Mesenteric fat pad (tissue), 1 donor: ENCODE data around the gene MACF1. TPM values are rescaled to one million over a fixed set of nuclear protein-coding genes. Genes with fewer than 3 reads are reported as not detected.
"Not testable (repeated sequence)": the region's sequence is repeated elsewhere in the genome, so short reads cannot be mapped to it uniquely, and the experiment has no call there.

ENCODE experiments used
- DNase-seq: peaks from one replicate; pipeline ENCODE4 v3.0.0-alpha.2; 2020; ENCODE audit warnings: low spot score
- total RNA-seq: library from RNA; stranded (reverse); fragmentation: NEBNext Ultra II Directional; extraction: Animal tissue kit (Norgen Biotek cat#: 25700); gene quantifications from one replicate; pipeline ENCODE4 v1.2.1, GENCODE V29; 2021
- donor health status: DM: yes; HTN: yes; CAD: no.

MACF1 gene
- total RNA-seq, 1 donor from 2014 or later = 386 TPM

DNA sequence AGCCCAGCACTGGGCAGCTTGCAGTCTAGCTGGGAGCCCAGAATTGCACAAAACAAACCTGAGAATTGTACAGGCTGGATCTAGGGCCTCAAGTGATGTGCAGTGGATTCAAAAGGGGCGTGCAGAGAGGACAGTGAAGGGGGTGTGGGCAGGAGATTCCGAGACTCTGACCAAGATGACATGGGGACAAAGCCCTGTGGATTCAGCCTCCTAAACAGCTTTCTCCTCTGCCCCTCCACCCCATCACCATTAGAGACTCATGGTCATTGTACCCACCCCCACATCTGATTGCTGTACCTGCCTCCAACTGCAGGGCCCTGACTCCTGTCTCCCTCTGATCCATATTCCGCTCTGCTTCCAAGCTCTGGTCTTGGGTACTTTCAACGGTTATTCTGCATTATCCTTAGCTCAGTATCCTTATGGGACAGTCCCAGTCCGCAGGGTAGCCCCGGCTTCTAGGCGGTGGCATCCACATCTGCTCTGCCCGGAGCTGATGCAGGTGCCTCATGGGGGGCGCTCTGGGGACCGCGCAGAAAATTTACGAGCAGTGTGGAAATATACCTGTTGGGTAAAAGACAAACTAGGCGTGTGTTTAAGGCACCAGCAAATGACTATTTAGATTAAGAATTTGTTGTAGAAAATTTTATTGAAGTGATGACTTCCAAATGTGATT, 285.2 kb downstream of the MACF1 start:
- DNase-seq = no peak

DNA sequence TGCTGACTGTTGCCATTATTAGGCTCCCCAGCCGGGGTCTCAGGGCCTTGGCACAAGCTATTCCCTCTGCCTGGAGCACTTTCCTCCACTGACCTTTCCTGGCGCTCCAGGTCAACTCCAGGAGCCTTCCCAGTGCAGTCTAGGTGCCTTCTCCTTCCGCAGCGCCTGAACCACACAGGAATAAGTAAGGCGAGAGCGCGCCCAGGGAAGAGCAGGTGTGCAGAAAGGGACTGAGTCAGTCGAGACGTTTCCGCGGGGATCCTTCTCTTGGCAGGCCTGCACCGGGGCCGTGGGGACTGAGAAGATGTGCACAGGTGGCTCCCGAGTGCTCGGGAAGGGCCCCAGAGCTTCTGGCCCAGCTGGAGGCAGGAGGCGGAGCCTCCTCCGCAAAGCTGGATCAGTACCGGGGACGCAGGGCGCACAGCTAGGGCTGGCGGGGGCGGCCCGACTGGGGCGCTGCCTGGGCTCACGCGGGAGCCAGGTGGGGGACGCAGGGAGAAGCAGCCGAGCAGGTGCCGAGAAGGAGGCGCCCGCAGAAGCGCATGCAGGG, 286.2 kb downstream of the MACF1 start:
- no peak for DNase-seq

DNA sequence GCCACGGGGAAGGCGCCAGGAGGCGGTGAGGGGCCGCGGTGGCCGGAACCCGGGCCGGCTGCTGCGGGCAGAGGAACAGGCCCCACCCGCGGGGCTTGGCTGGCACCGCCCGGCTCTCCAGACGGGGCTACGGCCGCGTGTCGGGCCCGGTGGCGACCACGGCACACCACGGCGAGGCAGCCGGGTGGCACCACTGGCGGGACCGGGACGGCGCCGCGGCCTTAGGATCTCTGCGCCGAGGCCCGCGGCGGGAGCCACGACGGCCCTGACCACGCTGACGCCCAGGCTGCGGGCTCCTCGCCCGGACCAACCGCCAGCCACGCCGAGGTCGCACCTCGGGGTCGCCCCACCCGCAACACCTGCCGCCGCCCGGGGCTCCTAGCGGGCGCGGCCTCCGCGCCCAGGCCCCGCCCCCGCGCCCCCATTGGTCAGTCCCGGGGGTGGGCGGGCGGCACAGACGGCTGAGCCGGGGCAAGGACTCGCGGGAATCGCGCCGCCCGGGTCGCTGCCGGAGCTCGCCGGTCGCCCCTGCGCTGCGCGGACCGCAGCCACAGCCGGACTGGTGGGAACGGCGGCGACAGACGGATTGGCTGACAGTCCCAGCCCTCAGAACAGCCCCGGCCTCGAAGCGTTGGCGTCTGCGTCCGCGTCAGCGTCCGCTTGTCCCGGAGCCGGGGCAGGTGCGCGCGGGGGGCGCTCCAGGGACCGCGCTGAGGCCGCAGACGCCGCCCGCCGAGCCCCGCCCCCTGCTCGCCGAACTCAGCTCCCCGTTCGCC, 286.8 kb downstream of the MACF1 start, which contains the start of gene BMP8A:
TSS of gene BMP8A (plus strand) at position 491 of the 776 bp plus-strand sequence. CDS start 356 bp downstream, outside the sequence.
- DNase-seq = no peak

DNA sequence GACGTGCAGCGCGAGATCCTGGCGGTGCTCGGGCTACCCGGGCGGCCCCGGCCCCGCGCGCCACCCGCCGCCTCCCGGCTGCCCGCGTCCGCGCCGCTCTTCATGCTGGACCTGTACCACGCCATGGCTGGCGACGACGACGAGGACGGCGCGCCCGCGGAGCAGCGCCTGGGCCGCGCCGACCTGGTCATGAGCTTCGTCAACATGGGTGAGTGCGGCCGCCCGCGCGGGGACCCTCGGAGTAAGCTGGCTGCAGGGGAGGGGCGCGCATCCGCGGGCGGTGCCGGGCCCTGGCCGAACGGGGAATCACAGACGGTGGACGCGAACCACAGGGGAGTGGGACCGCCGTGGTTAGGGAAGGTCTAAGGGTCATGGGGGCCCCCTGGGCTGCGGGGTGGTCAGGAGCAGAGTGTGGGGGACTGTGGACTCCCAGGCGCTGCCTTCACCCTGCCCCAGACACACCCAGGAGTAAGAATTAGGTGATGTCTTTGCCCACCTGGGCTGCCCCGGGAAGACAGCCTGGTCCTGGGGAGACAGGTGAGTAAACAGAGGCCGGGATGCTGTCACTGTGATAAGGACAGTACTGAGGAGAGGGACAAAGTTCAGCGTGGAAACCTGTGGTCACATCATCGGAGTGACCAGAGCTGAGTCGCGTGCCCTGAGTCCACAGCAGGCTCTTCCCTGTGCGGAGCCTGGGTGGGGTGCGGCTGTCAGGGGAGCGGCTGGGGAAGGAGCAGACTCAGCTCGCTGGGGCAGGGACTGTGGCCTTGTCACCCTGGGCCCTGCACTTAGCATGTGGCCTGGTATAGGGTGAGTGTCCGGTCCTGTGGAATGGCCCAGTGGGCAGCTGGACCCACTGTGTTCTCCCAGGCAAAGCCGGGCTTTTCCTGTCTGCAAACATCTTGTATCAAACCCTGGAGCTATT, 287.9 kb downstream of the MACF1 start:
- not testable (repeated sequence) for DNase-seq

DNA sequence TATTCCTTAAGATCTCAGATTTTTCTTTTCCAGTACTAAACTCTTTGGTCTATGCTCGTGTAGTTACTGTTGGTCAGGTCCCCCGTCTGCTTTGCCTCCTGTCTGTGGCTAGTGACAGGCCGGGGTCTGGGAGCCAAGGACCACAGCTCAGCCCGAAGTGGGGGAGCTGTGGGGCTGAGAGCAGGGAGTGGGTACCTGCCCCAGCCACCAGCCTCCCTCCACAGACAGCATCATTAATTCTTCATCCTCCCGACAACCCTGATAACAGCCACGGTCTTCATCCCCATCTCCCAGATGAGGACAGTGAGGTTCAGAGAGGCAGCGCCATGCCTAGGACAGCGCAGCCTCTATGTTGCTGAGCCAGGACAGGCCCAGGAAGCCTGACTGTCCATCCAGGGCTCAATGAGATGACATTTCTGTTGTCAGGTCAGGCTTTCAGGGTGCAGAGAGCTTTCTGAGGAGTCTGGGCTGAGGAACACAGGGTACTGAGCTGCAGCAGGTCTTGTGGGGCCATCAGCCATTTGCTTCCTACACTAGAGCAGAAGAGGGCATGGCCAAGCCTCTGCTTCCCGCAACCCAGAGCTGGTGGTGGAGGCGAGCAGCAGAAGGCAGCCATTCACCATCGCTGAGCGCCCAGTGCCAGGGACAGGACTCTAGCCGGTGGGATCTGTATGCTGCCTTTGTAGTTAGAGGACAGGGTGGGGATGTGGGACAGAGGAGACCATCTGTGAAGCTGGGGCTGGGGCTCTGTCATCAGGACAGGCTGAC, 288.7 kb downstream of the MACF1 start:
- not testable (repeated sequence) for DNase-seq

DNA sequence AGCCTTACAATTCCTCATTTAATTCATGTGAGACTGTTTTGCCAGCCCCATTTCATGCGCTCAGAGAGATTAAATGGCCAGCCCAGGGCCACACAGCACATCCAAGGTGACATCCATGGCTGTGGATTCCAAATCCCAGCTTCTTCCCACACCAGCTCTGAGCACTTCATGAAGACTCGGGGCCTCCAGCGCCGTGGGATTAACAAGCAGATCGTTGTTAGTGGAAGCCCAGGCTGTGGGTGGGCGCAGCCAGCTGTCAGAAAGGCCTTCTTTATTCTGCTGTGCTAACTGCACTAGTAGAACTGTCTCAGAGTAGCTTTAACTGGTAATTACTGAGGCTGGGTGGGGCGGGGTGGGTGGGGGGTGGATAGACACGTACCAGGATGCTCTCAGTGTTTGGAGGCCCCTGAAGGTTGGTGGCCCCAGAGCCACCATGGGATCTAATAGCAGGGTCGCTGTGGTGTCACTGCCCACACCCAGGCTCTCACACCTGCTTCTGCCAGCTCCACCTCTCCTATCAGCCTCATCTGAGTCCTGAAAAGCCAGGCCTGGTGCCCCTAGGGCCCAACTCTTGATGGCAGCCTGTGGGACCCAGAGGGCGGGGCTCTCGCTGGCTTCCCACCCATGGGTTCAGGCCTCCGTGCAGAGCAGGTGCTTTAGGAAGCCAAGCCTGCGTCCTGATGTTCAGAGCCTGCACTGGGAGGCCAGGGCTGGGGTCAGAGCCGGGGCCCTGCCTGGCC, 290.3 kb downstream of the MACF1 start:
- no peak for DNase-seq

DNA sequence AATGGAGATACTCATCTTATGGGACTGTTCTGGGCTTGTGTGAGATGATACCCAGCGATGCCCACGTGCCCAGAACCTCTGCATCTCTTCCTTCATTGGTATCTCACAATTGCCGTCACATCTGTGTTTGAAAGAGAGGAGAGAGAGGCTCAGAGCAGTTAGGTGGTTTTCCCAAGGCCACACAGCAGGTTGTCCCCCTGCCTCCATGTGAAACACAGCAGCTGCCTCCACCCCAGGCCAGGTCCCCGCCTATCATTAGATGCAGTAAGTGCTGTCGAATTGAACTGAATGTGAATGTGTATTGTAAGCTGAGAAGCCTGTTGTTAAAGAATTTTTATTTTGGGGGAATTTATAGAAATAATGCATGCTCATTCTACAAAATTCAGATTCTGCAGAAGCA, 292.0 kb downstream of the MACF1 start:
- not testable (repeated sequence) for DNase-seq

DNA sequence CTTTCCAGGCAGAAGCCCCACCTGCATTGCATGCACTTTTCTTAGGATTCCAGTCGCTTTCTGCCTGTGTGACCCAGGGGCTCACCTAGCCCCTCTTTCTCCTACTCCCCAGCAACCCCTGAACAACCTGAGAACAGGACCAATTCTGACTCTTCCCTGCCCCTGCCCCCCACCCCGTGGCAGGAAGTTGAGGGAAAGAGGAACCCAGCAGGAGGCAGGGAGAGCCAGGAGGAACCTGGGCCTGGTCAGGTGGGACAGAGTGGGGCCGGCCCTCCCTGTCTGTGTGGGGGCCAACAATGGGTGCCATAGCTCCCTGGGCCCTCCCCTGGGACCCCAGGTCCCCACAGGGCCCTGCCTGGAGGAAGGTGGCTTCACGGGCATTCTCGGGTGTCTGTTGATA, 293.1 kb downstream of the MACF1 start:
- no peak for DNase-seq

DNA sequence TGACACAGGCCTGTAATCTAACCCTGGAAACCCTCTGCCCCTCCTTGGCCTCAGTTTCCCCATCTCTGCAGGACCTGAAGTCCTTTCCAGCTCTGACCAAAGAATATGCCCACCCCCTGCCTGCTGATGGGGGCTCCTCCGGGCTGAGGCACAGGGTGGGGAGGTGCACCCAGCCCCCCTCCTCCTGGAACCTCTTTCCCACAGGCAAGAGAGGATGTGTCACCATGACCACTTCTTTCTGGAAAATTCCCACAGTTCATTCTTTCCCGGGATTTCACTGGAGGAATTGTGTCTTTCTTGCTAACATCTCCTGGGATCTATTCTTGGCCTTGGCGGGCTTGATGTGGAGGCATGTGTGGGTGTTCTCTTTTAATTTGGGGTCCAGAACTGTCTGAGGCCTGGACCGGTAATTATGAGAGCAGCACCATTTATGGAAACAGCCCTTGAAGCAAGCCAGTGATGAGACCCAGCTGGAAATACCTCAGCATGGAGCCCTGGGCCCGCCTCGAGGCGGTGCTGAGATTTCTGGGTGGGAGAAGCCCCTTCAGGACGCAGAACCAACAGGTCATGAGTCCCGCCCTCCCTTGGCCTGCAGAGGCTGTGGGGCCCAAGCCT, 293.7 kb downstream of the MACF1 start:
- DNase-seq = not testable (repeated sequence)

DNA sequence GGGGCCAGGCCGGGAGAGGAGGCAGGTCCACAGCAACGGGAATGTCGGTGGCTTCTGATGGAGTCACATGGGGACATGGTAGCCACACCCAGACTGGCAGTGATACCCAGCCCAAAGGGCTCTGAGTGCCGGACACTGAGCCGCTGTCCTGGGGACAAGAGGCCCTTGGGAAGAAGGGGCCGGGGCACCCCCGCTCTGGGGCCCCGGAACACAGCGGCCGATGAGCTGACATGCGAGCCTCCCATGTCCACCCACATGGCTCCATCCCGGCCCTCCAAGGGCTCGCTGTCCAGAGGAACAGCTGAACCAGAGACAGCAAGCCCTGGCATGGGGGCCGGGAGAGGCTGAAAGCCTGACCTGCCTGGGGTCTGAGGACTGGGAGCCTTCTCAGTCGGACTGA, 294.3 kb downstream of the MACF1 start:
- DNase-seq = not testable (repeated sequence)

DNA sequence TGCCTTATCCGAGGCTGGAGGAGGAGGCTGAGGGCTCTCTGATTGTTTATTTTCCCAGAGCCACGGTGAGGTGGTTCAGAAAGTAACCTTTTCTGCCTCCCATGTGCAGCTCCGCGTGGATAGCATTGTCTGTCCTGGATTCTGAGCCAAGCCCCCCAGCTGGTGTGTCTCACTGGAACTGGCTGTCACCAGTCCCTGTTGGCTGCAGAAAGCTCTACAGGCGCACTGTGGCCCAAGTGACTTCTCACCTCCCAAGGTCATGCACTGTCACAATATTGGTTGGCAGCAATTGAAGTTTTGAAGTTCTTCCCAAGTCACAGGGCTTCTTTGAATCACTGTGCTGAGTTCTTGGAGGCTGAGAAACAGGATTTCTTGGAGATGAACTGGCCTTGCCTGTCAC, 295.2 kb downstream of the MACF1 start:
- no peak for DNase-seq

DNA sequence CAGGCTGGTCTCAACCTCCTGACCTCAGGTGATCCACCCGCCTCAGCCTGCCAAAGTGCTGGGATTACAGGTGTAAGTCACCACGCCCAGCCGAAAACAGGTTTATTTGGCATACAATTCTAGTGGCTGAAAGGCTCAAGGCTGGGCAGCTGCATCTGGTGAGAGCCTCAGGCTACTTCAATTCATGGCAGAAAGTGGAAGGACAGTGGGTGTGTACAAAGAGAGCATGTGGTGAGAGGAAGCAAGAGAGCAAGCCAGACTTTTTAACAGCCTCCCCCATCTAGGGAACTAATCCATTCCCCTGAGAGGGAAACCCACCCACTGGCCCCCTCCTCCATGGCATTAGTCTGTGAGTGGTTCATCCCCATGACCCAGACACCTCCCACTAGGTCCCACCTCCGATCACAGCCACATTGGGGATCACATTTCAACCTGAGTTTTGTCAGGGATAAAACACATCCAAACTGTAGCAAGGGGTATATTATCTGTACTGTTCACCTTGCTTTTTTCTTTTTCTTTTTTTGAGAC, 296.4 kb downstream of the MACF1 start:
- no peak for DNase-seq

DNA sequence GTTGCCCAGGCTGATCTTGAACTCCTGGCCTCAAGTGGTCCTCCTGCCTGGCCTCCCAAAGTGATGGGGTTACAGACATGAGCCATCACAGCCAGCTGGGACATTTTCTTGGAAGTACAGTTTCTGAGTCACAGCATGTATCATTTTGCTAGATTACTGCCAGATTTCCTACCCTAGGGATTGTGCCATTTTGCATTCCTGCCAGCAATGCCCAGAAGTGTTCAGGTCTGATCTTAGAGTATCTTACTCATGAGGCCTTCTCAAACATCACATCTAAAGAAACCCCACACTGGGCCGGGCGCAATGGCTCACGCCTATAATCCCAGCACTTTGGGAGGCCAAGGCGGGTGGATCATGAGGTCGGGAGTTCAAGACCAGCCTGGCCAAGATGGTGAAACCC, 297.2 kb downstream of the MACF1 start:
- no peak for DNase-seq

DNA sequence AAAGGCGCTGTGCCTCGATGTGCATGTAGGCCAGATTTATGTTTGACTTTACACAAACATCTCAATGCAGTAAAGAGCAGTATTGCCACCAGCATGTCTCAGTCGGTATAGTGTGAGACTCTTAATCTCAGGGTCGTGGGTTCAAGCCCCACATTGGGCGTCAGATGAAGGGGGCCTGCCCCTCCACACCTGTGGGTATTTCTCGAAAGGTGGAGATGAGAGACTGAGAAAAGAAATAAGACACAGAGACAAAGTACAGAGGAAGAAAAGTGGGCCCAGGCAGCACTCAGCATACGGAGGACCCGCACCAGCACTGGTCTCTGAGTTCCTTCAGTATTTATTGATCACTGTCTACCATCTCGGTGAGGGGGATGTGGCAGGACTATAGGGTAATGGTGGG, 299.9 kb downstream of the MACF1 start:
- not testable (repeated sequence) for DNase-seq

DNA sequence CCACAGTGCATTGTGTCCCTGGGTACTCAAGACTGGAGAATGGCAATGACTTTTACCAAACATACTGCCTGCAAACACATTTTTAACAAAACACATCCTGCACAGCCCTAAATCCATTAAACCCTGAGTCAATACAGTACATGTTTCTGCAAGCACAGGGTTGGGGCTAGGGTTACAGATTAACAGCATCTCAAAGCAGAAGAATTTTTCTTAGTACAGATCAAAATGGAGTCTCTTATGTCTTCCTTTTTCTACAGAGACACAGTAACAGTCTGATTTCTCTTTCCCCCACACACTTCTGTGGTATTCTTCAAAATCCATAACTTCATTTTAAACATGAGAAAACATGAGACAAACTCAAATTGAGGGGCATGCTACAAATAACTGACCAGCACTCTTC, 300.8 kb downstream of the MACF1 start:
- DNase-seq = no peak

DNA sequence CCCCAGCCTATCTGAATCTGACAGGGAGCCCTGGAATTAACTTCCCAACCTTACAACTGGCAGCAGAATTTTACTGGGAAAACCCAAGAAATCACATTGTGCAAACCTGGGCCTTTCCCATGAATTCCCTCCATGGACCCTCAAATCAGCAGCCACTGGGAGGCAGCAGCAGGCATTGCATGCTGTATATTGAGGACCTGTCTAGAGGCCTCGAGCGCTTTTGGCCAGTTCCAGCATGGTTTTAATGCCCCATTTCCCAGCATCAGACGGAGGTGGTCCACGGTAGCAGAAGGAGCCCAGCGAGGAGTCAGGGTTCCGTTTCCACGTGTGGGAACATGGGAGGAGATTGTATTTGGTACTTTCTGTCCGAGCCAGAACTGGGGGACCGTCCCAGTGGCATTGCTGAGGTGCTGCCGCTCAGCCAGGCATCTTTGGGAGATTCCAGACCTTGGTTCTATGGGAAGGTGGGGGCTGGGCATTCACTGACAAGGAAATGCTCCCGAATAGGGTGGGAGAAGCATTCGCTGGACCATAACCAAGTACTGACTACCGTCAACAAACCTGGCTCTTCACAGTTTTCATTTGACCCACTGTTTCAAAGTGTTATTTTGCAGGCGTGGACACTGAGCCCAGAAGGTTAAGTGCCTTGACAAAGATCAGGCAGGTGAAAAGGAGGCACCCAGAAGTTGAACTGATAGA, 302.9 kb downstream of the MACF1 start:
- DNase-seq = no peak

DNA sequence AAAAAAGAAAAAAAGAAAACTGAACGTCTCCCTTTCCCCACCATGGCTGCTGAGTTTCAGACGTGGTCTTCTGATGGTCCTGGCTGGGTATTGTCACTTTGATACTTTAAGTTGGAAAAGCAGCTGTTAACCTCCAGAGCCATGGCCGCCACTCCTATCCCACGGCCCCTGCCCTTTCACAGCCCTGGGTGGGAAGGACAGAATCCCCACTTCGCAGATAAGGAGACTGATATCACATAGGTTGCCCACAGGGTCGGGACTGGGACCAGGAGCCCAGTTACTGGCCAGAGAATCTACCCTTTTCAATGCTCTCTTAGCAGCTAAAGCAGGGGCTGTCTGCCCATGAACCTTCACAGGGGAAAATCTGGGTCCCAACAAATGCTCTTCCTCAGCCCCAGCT, 303.8 kb downstream of the MACF1 start:
- no peak for DNase-seq

DNA sequence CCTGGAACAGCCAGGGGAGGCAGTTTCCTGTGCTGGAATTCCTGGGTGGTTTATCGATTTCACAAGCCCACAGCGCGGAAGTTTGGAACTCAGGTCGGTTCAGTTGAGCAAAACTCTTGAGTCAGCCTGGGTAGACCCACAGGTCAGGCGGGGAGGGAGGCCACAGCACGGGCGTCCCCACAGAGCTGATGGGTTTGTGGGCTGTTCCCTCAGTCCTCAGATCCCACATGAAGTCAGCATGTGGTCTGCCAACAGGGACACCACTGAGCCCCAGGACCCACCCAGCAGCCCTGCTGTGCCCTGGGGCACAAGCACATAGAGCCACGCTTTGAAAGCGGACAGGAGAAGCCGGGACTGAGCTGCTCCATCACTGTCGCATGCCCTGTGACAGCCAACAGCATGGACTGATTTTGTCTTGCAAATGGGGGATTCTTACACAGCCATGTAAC, 304.4 kb downstream of the MACF1 start:
- DNase-seq = no peak
